Mucosa of stomach (tissue), 1 donor: ENCODE measurements around the gene SENP7.
"Not testable (repeated sequence)": the region's sequence is repeated elsewhere in the genome, so short reads cannot be mapped to it uniquely, and the experiment has no call there.

ENCODE experiments used
- H3K27me3 ChIP-seq: one replicate; pipeline ENCODE4 v1.7.0; 2013; ENCODE audit warnings: mild to moderate bottlenecking, low read length; ENCODE audit not compliant: control insufficient read depth, insufficient read depth
- H3K36me3 ChIP-seq: one replicate; pipeline ENCODE4 v1.7.0; 2013; ENCODE audit warnings: low read length; ENCODE audit not compliant: control insufficient read depth, insufficient read depth
- H3K4me1 ChIP-seq: one replicate; pipeline ENCODE4 v1.7.0; 2013; ENCODE audit warnings: mild to moderate bottlenecking, low read length; ENCODE audit not compliant: control insufficient read depth, insufficient read depth
- H3K4me3 ChIP-seq: one replicate; pipeline ENCODE4 v1.7.0; 2013; ENCODE audit warnings: low read length
- H3K9ac ChIP-seq: one replicate; pipeline ENCODE4 v1.7.0; 2013; ENCODE audit warnings: mild to moderate bottlenecking, low read length, moderate library complexity
- H3K9me3 ChIP-seq: one replicate; pipeline ENCODE4 v1.7.0; 2013; ENCODE audit warnings: mild to moderate bottlenecking, low read length, moderate library complexity; ENCODE audit not compliant: control insufficient read depth
- donor health status: Pancreatic carcinoma.

SENP7 gene, protein sequence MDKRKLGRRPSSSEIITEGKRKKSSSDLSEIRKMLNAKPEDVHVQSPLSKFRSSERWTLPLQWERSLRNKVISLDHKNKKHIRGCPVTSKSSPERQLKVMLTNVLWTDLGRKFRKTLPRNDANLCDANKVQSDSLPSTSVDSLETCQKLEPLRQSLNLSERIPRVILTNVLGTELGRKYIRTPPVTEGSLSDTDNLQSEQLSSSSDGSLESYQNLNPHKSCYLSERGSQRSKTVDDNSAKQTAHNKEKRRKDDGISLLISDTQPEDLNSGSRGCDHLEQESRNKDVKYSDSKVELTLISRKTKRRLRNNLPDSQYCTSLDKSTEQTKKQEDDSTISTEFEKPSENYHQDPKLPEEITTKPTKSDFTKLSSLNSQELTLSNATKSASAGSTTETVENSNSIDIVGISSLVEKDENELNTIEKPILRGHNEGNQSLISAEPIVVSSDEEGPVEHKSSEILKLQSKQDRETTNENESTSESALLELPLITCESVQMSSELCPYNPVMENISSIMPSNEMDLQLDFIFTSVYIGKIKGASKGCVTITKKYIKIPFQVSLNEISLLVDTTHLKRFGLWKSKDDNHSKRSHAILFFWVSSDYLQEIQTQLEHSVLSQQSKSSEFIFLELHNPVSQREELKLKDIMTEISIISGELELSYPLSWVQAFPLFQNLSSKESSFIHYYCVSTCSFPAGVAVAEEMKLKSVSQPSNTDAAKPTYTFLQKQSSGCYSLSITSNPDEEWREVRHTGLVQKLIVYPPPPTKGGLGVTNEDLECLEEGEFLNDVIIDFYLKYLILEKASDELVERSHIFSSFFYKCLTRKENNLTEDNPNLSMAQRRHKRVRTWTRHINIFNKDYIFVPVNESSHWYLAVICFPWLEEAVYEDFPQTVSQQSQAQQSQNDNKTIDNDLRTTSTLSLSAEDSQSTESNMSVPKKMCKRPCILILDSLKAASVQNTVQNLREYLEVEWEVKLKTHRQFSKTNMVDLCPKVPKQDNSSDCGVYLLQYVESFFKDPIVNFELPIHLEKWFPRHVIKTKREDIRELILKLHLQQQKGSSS

DNA sequence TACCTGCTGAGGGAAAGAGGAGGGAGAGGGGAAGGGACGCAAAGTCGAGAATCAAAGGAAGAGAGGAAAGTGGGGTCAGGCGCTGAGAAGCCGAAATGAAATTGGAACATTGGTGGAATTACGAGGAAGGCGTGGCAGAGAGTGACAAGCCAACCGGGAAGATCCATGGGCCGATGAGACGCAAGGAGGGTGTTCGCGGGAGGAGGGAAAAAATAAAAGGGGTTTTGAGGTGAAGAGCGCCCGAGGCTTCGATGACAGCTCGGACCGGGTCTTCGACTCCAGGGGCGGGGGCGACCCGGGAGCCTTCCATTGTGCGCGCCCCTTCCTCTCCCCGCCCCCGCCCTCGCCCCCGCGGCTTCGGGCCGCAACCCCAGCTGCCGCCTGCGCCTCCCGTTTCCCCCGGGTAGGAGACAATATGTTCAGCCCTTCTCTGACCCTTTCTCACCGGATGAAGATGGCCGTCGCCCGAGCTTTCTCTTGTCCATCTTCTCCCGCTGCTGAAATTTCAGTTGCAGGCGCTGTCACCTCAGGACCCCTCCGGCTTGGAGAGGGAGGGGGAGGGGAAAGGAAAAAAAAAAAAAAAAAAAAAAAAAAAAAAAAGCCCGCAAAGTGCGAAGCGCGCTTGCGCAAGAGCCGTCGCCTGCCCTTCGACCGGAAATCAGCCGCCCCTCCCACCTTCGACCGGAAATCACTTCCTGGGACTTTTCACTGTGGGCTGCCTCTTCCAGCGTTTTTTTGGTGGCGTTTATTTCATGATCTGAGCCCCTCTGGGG lies at the start of gene SENP7:
Gene SENP7, minus strand, starts transcription at position 567 of the 773 bp plus-strand sequence. Its CDS starts 82 bp downstream, at position 485.
- Histone ChIP-seq H3K36me3 (no peaks in the 10 kb centered on the region), H3K4me3 (peak within 1 kb of the TSS; percentile 86), H3K27me3 (peaks cover 4% of the 10 kb centered on the region), H3K9me3 (no peaks in the 10 kb centered on the region), H3K9ac (peak within 1 kb of the TSS; percentile 94), H3K4me1 (no peaks in the 10 kb centered on the region)

DNA sequence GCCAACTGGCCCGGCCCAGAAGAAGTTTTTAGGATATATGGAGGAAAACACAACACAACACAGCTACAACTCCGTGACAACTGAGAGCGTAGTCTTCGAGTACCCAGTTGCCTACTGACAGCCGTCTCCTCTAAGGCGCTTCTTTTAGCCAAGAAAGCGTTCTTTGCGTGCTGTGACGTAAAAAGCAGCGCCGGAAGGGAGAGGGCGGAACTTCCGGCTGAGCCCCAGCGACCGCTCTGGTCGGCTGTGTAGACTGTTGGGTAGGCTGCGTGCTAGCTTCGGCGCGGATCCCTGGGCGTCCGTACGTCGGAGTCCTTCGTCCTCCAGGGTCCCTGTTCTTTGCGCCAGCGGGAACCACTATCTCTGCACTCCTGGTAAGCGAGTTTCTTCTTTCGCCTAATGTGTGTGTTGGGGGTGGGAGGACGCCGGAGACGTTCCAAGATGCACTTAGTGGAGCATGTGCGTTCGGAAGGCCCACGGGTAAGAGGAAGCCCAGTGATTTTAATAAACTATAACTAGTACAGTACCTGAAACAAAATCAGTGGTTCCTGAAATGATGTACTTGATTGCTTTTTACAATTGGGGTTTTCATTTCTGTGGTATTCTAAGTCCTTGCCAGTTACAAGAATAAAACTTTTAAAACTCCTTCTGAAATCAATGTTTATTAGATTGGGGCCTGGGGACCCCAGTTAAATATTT lies 48.8 kb upstream of the SENP7 start, which contains the start of gene TRMT10C:
Gene TRMT10C, plus strand, starts transcription at position 239 of the 699 bp plus-strand sequence. CDS start 2,914 bp downstream, outside the sequence.
- H3K27me3 ChIP-seq: no peaks in the 10 kb centered on the region
- H3K9ac ChIP-seq: peak within 1 kb of the TSS; percentile 85
- peaks cover 4% of the 10 kb centered on the region for H3K4me1 ChIP-seq
- H3K9me3 ChIP-seq: no peaks in the 10 kb centered on the region
- H3K36me3 ChIP-seq: no peaks in the 10 kb centered on the region
- H3K4me3 ChIP-seq: peak within 1 kb of the TSS; percentile 88

DNA sequence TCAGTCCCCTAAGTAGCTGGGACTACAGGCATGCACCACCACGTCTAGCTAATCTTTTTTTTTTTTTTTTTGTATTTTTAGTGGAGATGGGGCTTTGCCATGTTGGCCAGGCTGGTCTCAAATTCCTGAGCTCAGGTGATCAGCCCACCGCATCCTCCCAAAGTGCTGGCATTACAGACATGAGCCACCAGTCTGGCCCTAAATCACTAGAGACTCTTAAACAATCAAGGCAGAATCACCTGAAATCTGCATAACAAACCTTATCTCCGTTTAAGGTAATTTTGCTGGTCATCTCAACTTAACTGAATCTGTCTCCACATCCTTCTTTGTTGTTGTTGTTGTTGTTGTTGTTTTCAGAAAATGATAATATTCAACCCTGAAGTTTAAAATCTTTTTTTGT lies 43.1 kb upstream of the SENP7 start:
- H3K9ac ChIP-seq: no peak overlapping the region
- H3K36me3 ChIP-seq: no peaks in the 10 kb centered on the region
- no peaks in the 10 kb centered on the region for H3K9me3 ChIP-seq
- no peaks in the 10 kb centered on the region for H3K4me1 ChIP-seq
- H3K27me3 ChIP-seq: no peaks in the 10 kb centered on the region
- no peak overlapping the region for H3K4me3 ChIP-seq

DNA sequence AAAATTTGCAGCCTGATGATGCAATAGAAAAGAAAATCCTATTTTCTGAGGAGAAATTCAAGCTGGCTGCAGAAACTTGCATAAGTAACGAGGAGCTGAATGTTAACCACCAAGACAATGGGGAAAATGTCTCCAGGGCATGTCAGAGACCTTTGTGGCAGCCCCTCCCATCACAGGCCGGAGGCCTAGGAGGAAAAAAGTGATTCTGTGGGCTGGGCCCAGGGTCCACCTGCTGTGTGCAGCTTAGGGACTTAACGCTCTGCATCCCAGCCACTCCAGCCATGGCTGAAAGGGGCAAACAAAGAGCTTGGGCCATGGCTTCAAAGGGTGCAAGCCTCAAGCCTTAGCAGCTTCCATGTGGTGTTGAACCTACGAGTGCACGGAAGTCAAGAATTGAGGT lies 40.4 kb upstream of the SENP7 start:
- H3K27me3 ChIP-seq, H3K4me3 ChIP-seq, H3K9ac ChIP-seq, H3K36me3 ChIP-seq, H3K4me1 ChIP-seq, H3K9me3 ChIP-seq: not testable (repeated sequence)

DNA sequence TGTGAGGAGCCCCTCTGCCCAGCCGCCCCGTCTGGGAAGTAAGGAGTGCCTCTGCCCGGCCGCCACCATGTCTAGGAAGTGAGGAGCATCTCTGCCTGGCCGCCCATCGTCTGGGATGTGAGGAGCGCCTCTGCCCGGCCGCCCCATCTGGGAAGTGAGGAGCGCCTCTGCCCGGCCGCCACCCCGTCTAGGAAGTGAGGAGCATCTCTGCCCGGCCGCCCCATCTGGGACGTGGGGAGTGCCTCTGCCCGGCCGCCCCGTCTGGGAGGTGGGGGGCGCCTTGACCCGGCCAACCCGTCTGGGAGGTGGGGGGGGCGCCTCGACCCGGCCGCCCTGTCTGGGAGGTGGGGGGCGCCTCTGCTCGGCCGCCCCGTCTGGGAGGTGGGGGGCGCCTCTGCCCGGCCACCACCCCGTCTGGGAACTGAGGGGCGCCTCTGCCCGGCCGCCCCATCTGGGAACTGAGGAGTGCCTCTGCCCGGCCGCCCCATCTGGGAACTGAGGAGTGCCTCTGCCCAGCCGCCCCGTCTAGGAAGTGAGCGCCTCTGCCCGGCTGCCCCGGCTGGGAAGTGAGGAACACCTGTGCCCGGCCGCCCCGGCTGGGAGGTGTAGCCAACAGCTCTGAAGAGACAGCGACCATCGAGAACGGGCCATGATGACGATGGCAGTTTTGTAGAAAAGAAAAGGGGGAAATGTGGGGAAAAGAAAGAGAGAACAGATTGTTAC lies 38.5 kb upstream of the SENP7 start:
- not testable (repeated sequence) for H3K36me3 ChIP-seq, H3K27me3 ChIP-seq, H3K9ac ChIP-seq, H3K9me3 ChIP-seq, H3K4me3 ChIP-seq, H3K4me1 ChIP-seq

DNA sequence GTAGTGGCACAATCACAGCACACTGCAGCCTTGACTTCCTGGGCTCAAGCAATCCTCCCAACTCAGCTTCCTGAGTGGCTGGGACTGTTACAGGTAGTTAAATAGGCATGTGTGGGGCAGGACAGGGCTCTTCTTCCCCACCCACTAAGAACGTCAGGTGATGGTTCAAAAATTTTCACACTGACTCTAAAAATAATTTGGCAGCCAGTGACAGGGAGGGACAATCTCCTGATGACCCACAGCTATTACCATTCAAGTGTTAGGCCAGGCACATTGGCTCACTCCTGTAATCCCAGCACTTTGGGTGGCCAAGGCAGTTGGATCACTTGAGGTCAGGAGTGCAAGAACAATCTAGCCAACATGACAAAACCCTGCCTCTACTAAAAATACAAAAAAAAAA lies 36.5 kb upstream of the SENP7 start:
- no peaks in the 10 kb centered on the region for H3K27me3 ChIP-seq
- H3K4me3 ChIP-seq: no peak overlapping the region
- H3K9ac ChIP-seq: no peak overlapping the region

DNA sequence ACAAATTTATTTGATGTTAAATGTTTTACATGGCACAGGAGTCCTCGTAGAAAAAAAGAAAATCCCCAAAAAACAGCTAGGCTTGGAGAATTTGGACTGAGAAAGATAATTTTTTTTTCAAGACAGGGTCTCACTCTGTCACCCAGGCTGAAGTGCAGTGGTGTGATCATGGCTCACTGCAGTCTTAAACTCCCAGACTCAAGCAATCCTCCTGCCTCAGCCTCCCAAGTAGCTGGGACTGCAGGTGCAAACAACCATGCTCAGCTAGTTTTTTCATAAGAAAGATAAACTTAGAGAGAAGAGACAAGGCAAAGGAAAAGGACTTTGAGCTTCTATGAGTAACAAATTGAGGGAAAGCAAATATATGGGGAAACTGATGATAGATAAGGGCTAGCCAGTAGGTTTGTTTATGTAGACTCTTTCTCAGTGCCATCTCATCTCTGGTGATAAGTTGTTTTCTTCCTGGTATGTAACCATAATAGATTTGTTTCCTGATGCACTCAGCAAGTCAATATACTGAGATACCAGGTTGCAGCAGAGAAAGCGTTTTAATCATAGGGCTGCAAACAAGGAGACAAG lies 35.6 kb upstream of the SENP7 start:
- H3K9ac ChIP-seq: no peak overlapping the region
- H3K4me3 ChIP-seq: no peak overlapping the region
- no peaks in the 10 kb centered on the region for H3K4me1 ChIP-seq
- no peaks in the 10 kb centered on the region for H3K9me3 ChIP-seq
- H3K36me3 ChIP-seq: no peaks in the 10 kb centered on the region
- no peaks in the 10 kb centered on the region for H3K27me3 ChIP-seq

More for the DNA sequence above, 36.5 kb upstream of the SENP7 start:
- Histone ChIP-seq H3K9me3 (no peaks in the 10 kb centered on the region), H3K36me3 (no peaks in the 10 kb centered on the region), H3K4me1 (no peaks in the 10 kb centered on the region)

DNA sequence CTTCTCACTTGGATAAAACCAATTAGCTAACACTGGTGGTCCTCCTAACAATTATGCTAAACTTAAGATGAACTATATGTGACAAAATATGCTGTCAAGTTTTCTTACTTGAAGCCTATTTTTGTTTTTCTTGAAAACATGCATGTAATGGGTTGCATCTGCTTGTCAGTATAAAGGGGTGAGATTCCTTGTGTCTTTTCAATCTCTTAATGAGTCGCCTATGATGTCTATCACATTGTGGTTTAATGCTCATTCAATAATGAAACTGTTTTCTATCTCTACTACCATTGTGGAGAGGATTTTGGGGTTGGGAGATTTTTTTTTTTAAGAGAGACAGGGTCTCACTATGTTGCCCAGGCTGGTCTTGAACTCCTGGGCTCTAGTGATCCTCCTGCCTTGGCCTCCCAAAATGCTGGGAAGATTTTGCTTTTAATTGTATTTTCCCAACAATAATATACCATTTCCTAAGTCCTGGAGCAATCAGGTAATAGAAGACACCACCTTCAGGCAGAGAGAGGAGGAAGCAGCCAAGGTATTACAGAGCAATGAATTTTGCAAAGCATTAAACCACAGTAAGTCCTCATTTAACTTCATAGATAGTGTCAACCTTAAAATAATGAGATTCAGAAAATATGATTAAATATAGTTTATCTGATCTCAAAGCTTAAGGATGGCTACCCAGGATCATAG lies 31.3 kb upstream of the SENP7 start:
- Histone ChIP-seq H3K4me3 (no peak overlapping the region), H3K9me3 (no peaks in the 10 kb centered on the region), H3K4me1 (no peaks in the 10 kb centered on the region), H3K27me3 (no peaks in the 10 kb centered on the region), H3K36me3 (no peaks in the 10 kb centered on the region), H3K9ac (no peak overlapping the region)

DNA sequence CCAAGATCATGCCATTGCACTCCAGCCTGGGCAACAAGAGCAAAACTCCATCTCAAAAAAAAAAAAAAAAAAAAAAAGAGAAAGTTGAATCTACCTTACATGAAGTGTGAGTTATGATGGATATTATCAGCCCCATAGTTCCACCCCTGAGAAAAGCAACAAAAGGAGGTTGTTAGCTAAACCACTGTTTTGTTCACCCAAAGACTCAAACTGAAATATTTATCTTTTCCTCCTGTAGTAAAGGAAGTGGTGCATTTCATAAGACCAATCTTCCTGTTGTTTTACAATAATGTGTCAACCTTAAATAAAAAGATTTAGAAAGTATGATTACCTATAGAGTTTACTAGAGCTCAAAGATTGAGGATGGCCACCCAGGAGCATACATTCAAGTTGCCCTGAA lies 29.9 kb upstream of the SENP7 start:
- no peaks in the 10 kb centered on the region for H3K4me1 ChIP-seq

DNA sequence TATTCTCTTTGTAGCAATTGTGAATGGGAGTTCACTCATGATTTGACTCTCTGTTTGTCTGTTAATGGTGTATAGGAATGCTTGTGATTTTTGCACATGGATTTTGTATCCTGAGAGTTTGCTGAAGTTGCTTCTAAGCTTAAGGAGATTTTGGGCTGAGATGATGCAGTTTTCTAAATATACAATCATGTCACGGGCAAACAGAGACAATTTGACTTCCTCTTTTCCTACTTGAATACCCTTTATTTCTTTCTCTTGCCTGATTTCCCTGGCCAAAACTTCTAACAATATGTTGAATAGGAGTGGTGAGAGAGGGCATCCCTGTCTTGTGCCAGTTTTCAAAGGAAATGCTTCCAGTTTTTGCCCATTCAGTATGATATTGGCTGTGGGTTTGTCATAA lies 23.9 kb upstream of the SENP7 start:
- not testable (repeated sequence) for H3K27me3 ChIP-seq, H3K9me3 ChIP-seq, H3K4me1 ChIP-seq

More for the DNA sequence above, 29.9 kb upstream of the SENP7 start:
- H3K9me3 ChIP-seq: no peaks in the 10 kb centered on the region
- no peaks in the 10 kb centered on the region for H3K36me3 ChIP-seq
- no peaks in the 10 kb centered on the region for H3K27me3 ChIP-seq
- no peak overlapping the region for H3K9ac ChIP-seq
- no peak overlapping the region for H3K4me3 ChIP-seq

More for the DNA sequence above, 23.9 kb upstream of the SENP7 start:
- H3K9ac ChIP-seq, H3K4me3 ChIP-seq, H3K36me3 ChIP-seq: not testable (repeated sequence)
